ENCODE results near the gene SLC35F1. TPM values are rescaled to one million over a fixed set of nuclear protein-coding genes. Genes with fewer than 3 reads are reported as not detected.

Gene SLC35F1
- total and polyA plus RNA-seq, 9 of the 15 experiments (the other 6 are each of a cell fraction or from before 2014, with no cell fraction given): 0.03 to 0.06 TPM; not detected in 7

- TF ChIP-seq ZBTB49 (CRISPR knock-in tag; IDR thresholded peaks at IDR 0.05; ENCODE audit: borderline replicate concordance): no peak
- no peak for TF ChIP-seq PHF21A (IDR thresholded peaks at IDR 0.05; ENCODE audit: borderline replicate concordance, low read depth)
- no peak for TF ChIP-seq TCF3 (CRISPR knock-in tag; IDR thresholded peaks at IDR 0.05)
- no peak for TF ChIP-seq ID3 (CRISPR knock-in tag; IDR thresholded peaks at IDR 0.05)
- no peak for TF ChIP-seq ID3 (tag; IDR thresholded peaks at IDR 0.05)
Observed at GRCh38 chr6:118171852-118172251, 264.8 kb downstream of the SLC35F1 start (continued).

GRCh38 chr6:118174071-118174470, 267.0 kb downstream of the SLC35F1 start:
- no TSS peak for BruUV-seq (replicated peaks)
- WGBS (ENCODE audit: insufficient coverage, low coverage, missing lambda C conversion rate): 6% methylated on average over 1 of the region's 1 CpG
- CTCF ChIA-PET (ENCODE audit: low intra/inter-chr PET ratio): interaction anchor here (0.6 kb wide), 1 partner anchor 886 kb away, joined by 3 read pairs; no protein-coding TSS in a partner anchor
- in situ Hi-C loops (cut with MboI) (no loop called here), intact Hi-C loops (cut with micrococcal nuclease) (no loop called here)
- DNase-seq (ENCODE audit: extremely low read depth in 1 of 4, low spot score in 3 of 4) (no peak), ATAC-seq (no peak), FAIRE-seq (no peak)
- POLR2A ChIA-PET: no interaction called here
- Histone ChIP-seq H3K27ac (ENCODE audit: extremely low read depth, low read depth, low read length) (no peak overlapping the region), H3K9me3 (replicated peaks; ENCODE audit: control insufficient read depth, insufficient read depth, low read depth, low read length) (no peaks in the 10 kb centered on the region), H2AFZ (ENCODE audit: low read depth, low read length) (no peak overlapping the region), H3K9me1 (ENCODE audit: control insufficient read depth, insufficient read depth, low read length) (no peaks in the 10 kb centered on the region), H3K27me3 (ENCODE audit: control insufficient read depth in 2 of 2, insufficient read depth in 2 of 2, low read length in 2 of 2) (no peaks in the 10 kb centered on the region), H4K20me1 (replicated peaks; ENCODE audit: control insufficient read depth, insufficient read depth, low read length) (no peaks in the 10 kb centered on the region), H3K4me3 (no peak overlapping the region), H3K4me1 (replicated peaks in 1 of 2; ENCODE audit: control insufficient read depth in 2 of 2, insufficient read depth in 2 of 2, low read length in 2 of 2) (no peaks in the 10 kb centered on the region), H3K36me3 (ENCODE audit: control insufficient read depth, insufficient read depth, low read length) (no peaks in the 10 kb centered on the region), H3K79me2 (ENCODE audit: control insufficient read depth, insufficient read depth, low read length) (no peaks in the 10 kb centered on the region), H3K9ac (ENCODE audit: insufficient read depth in 1 of 2, low read depth in 2 of 2, low read length in 2 of 2) (no peak overlapping the region), H3K4me2 (ENCODE audit: insufficient read depth, low read length) (no peak overlapping the region)
- no peak for TF ChIP-seq LARP7 (IDR thresholded peaks at IDR 0.05)
- no peak for TF ChIP-seq ZC3H4 (CRISPR knock-in tag; IDR thresholded peaks at IDR 0.05; ENCODE audit: borderline replicate concordance)
- no peak for TF ChIP-seq JUND (IDR thresholded peaks at IDR 0.05; ENCODE audit: borderline replicate concordance, low read depth, low read length)
- no peak for TF ChIP-seq JUND (tag; IDR thresholded peaks at IDR 0.05; ENCODE audit: borderline replicate concordance, low read depth, low read length)
- no peak for TF ChIP-seq FOXJ2 (tag; IDR thresholded peaks at IDR 0.05)
- TF ChIP-seq SAFB2 (IDR thresholded peaks at IDR 0.05; ENCODE audit: borderline replicate concordance, low read depth, low read length, severe bottlenecking): no peak
- TF ChIP-seq MBD2 (IDR thresholded peaks at IDR 0.05; ENCODE audit: borderline replicate concordance, low read depth): no peak
- TF ChIP-seq TAF9B (IDR thresholded peaks at IDR 0.05; ENCODE audit: partially characterized antibody): no peak
